Heart left ventricle (tissue), 13 donors: ENCODE measurements around the gene SERPINA1.

Source experiments
- POLR2A ChIP-seq, 2 donors: fragments of 450-650 bp; IDR thresholded peaks; one replicate each; pipeline ENCODE4 v1.6.1; 2017; ENCODE audit warnings: antibody characterized with exemption in 2 of 2, mild to moderate bottlenecking in 2 of 2, moderate library complexity in 2 of 2
- TF ChIP-seq, protein P1 (sequence below), 12 donors: fragments of 200-600 bp; sonication (generic) in 4 of 12; IDR thresholded peaks; one replicate each; pipeline versions ENCODE4 v1.5.0 to v1.8.0; 2018 to 2022; ENCODE audit warnings: antibody characterized with exemption in 12 of 12, mild to moderate bottlenecking in 5 of 12
- donor health status: ischemic (EF 13 %, LVEDD 7.1; RV severe dilation, severe dysfunction).
- donor health status: DM: no; HTN: yes; CAD: no.
- donor health status: DM: no; HTN: no; CAD: no.
- donor health status: ischemic (EF 25% LVEDD 6.9; RV normal size, moderate dysfunction).
- donor health status: ischemic (EF 25% LVEDD 5.7; RV mildly dilated, moderate dysfunction).
- donor health status: ischemic (EF 35%, LVEDD 5.7; RV mildly dilated, moderate dysfunction).
- donor health status: nonischemic (EF 11% LVEDD 7.7; RV severe dilation, severe dysfunction).
- donor health status: DM: yes; HTN: yes; CAD: no.
- donor health status: PGD.
- donor health status: ischemic (EF 29% LVEDD 5.4; RV normal size, mild dysfunction).
- donor health status: nonischemic (EF 23%, LVEDD 6.1; RV moderate dilation, normal function).

DNA sequence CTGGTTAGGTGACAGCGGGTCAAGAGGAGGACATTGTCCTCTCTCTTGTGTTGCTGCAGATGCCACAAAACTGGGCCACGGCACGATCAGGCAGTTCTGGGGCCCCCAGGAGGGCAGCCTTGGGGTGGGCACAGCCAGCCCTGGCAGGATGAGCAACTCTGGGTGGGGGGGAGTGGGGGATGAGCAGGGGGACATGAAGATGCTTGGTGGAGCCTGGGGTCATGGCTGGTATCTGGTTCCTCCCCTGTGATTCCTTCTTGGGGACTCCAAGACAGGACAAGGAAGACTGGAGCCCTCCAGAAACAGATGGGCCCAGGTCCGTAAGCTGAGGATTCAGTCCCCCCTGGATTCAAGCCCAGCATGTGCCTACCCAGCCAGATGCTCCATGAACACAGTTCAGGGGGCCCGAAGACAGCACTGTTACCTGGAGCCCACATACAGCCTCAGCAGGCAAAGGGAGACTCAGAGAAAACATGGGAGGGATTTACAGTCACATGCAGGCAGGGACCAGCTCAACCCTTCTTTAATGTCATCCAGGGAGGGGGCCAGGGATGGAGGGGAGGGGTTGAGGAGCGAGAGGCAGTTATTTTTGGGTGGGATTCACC, 10.4 kb downstream of the SERPINA1 start:
- TF ChIP-seq, protein P1, sequence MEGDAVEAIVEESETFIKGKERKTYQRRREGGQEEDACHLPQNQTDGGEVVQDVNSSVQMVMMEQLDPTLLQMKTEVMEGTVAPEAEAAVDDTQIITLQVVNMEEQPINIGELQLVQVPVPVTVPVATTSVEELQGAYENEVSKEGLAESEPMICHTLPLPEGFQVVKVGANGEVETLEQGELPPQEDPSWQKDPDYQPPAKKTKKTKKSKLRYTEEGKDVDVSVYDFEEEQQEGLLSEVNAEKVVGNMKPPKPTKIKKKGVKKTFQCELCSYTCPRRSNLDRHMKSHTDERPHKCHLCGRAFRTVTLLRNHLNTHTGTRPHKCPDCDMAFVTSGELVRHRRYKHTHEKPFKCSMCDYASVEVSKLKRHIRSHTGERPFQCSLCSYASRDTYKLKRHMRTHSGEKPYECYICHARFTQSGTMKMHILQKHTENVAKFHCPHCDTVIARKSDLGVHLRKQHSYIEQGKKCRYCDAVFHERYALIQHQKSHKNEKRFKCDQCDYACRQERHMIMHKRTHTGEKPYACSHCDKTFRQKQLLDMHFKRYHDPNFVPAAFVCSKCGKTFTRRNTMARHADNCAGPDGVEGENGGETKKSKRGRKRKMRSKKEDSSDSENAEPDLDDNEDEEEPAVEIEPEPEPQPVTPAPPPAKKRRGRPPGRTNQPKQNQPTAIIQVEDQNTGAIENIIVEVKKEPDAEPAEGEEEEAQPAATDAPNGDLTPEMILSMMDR (IDR thresholded peaks at IDR 0.05) = no peak
- no peak for TF ChIP-seq POLR2A (IDR thresholded peaks at IDR 0.05)
